ENCODE results near the gene IL20.

GRCh38 chr1:206882555-206882954, 17.1 kb downstream of the IL20 start:
- TF ChIP-seq EZH2 (IDR thresholded peaks at IDR 0.05; ENCODE audit: low read length), result no peak
- TF ChIP-seq CTCF (optimal IDR thresholded peaks at IDR 0.05 in 1 of 3, IDR thresholded peaks at IDR 0.05 in 1 of 3, conservative IDR thresholded peaks at IDR 0.05 in 1 of 3; ENCODE audit: extremely low read depth in 1 of 3, insufficient read depth in 2 of 3, low read length in 3 of 3), result peak in 1 of 3 experiments; percentile 24

Measured in keratinocyte (primary cell).